Natural killer cell (primary cell): ENCODE measurements around the gene KIFC3. TPM values are rescaled to one million over a fixed set of nuclear protein-coding genes. Genes with fewer than 3 reads are reported as not detected.
A peak's percentile ranks its signal among the peaks of the same experiment; 100 is the strongest.

Experiments
- ATAC-seq, 3 donors: fragments of 150-1000 bp in 2 of 3; fragments of 200-7000 bp in 1 of 3; cut with Tn5 transposase; 1 replicate in 1 of 3; 2 replicates in 2 of 3; pipeline ENCODE4 v1.10.0; 2021; ENCODE audit warnings: mild to moderate bottlenecking in 2 of 3, moderate library complexity in 2 of 3
- DNase-seq, 2 donors: peaks; one replicate each; pipeline versions ENCODE4 v3.0.0 to v3.0.0-alpha.2; 2013 to 2021; ENCODE audit warnings: mixed read lengths in 1 of 2
- H3K27ac ChIP-seq: one replicate; pipeline ENCODE4 v1.5.1; 2013; ENCODE audit warnings: mild to moderate bottlenecking, low read length
- H3K27me3 ChIP-seq: one replicate; pipeline ENCODE4 v1.6.1; 2013; ENCODE audit warnings: low read length; ENCODE audit not compliant: control insufficient read depth, insufficient read depth
- H3K36me3 ChIP-seq: one replicate; pipeline ENCODE4 v1.6.1; 2013; ENCODE audit warnings: low read length; ENCODE audit not compliant: control insufficient read depth, insufficient read depth
- H3K4me1 ChIP-seq: one replicate; pipeline ENCODE4 v1.6.1; 2013; ENCODE audit warnings: low read length; ENCODE audit not compliant: control insufficient read depth, insufficient read depth
- H3K4me3 ChIP-seq: one replicate; pipeline ENCODE4 v1.5.1; 2013; ENCODE audit warnings: low read length
- H3K9me3 ChIP-seq: one replicate; pipeline ENCODE4 v1.6.1; 2013; ENCODE audit warnings: low read length; ENCODE audit not compliant: control insufficient read depth, insufficient read depth
- H3K27ac Mint-ChIP-seq, 2 donors: one replicate each; pipeline ENCODE4 v1.8.0; 2022; ENCODE audit warnings: mild to moderate bottlenecking in 2 of 2, mixed read lengths in 2 of 2, moderate library complexity in 1 of 2
- H3K27me3 Mint-ChIP-seq, 2 donors: one replicate each; pipeline ENCODE4 v1.8.0; 2022; ENCODE audit warnings: low read depth in 2 of 2, mixed read lengths in 2 of 2
- H3K36me3 Mint-ChIP-seq: one replicate; pipeline ENCODE4 v1.8.0; 2022; ENCODE audit warnings: mixed read lengths
- H3K4me1 Mint-ChIP-seq, 2 donors: one replicate each; pipeline ENCODE4 v1.8.0; 2022; ENCODE audit warnings: mixed read lengths in 2 of 2
- H3K4me3 Mint-ChIP-seq: one replicate; pipeline ENCODE4 v1.8.0; 2022; ENCODE audit warnings: mild to moderate bottlenecking, moderate library complexity, mixed read lengths
- H3K9me3 Mint-ChIP-seq, 2 donors: one replicate each; pipeline ENCODE4 v1.8.0; 2022; ENCODE audit warnings: mixed read lengths in 2 of 2
- WGBS: methylation state at CpG from one replicate; pipeline ENCODE4 v1.1.7; 2013; ENCODE audit warnings: missing lambda C conversion rate; ENCODE audit not compliant: insufficient coverage; 5-methylcytosine and 5-hydroxymethylcytosine counted together
- intact Hi-C: fragments of 100-400 bp; cut with micrococcal nuclease; formaldehyde crosslinking; loops from one replicate; pipeline ENCODE4 v1.14.2; 2022
- total RNA-seq, 4 donors: library from RNA; stranded (reverse); fragments of 120-200 nt in 1 of 4; gene quantifications; one replicate each; pipeline versions ENCODE4 v1.2.3 to v1.2.4, GENCODE V29; 2013 to 2022
- TF ChIP-seq, protein P1 (sequence below): fragments of 200-600 bp; IDR thresholded peaks from one replicate; pipeline ENCODE4 v1.8.0; 2022; ENCODE audit warnings: antibody characterized with exemption

KIFC3 gene
- total RNA-seq, 3 donors from 2014 or later (not counting 1 experiment from before 2014, with no cell fraction given): 54.2 to 106 (median 84.9) TPM

DNA sequence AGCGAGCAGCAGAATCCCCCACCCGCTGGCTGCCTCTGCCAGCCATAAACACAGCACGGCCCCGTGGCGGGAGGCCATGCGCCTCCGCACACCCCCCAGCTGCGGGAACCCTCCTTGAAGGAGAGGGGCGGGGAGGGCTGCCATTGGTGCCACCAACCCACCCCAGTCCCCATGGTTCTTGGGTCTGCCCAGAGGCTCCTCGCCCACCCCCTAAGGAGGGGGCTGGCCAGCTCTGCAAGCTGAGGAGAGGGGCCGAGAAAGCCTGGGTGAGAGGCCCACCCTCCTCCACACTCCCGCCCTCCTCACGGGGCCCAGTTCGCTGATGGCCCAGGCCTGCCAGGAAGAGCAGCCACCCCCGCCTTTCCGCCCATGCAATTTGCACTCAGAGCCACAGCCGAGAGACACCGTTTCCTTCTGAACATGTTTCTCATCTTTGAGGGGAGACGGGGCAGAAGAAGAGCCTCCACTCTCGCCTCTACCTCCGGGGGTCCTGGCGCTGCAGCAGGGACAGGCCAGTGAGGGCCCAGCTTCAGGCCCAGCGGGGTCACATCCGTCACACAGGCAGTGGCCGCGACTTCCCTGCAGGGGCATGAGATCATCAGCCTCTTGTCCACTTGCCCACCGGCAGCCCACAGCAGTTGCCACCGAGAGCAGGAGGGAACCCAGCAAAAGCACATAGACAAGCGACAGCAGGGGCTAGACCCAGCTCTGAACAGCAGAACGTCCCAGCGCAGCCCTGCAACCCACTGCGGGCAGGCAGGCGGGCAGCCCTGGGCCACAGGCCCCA is 43.8 kb downstream of the KIFC3 start:
- intact Hi-C loops: loop anchor here (5.0 kb wide), 2 partner anchors 44 to 139 kb away; partner anchors contain the start of gene KIFC3
- peak overlapping the region; percentile 61 for H3K4me3 Mint-ChIP-seq
- peak overlapping the region; percentile 69 to 70 for H3K27ac Mint-ChIP-seq

DNA sequence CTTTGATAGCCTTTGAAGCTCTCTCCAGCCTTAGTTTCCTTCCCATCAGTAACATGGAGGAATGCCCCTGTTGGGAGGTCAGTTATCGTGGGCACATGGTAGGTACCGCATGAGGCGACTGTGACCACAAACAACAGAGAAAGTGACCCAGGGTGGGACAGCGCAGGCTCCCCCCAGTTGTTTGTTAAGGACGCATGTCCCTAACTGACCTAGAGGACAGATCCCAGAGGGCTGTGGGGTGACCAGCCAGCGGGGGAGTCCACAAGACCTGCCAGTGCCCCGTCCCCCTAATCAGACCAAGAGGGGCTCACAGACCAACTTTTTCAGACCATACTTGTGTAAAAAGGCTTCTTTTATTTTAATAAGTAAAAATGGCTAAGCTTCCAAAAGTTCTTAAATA is 44.4 kb downstream of the KIFC3 start:
- TF ChIP-seq, protein P1, sequence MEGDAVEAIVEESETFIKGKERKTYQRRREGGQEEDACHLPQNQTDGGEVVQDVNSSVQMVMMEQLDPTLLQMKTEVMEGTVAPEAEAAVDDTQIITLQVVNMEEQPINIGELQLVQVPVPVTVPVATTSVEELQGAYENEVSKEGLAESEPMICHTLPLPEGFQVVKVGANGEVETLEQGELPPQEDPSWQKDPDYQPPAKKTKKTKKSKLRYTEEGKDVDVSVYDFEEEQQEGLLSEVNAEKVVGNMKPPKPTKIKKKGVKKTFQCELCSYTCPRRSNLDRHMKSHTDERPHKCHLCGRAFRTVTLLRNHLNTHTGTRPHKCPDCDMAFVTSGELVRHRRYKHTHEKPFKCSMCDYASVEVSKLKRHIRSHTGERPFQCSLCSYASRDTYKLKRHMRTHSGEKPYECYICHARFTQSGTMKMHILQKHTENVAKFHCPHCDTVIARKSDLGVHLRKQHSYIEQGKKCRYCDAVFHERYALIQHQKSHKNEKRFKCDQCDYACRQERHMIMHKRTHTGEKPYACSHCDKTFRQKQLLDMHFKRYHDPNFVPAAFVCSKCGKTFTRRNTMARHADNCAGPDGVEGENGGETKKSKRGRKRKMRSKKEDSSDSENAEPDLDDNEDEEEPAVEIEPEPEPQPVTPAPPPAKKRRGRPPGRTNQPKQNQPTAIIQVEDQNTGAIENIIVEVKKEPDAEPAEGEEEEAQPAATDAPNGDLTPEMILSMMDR: no peak
- no peaks in the 10 kb centered on the region for H3K9me3 Mint-ChIP-seq
- H3K27me3 Mint-ChIP-seq: no peaks in the 10 kb centered on the region

More for the DNA sequence above, 43.8 kb downstream of the KIFC3 start:
- peak in 1 of 2 donors; percentile 19 for DNase-seq
- H3K27me3 Mint-ChIP-seq: no peaks in the 10 kb centered on the region
- 83% methylated on average over 33 of the region's 33 CpGs for WGBS
- H3K36me3 ChIP-seq: peaks cover 13% of the 10 kb centered on the region
- H3K27ac ChIP-seq: peak overlapping the region; percentile 48
- no peak overlapping the region for H3K4me3 ChIP-seq
- H3K36me3 Mint-ChIP-seq: no peaks in the 10 kb centered on the region
- H3K9me3 ChIP-seq: no peaks in the 10 kb centered on the region
- TF ChIP-seq, protein P1: no peak
- ATAC-seq: peak; percentile 27 to 40 (median 40)
- H3K4me1 Mint-ChIP-seq: peaks cover 4 to 7% of the 10 kb centered on the region in 2 donors
- H3K9me3 Mint-ChIP-seq: no peaks in the 10 kb centered on the region
- peaks cover 26% of the 10 kb centered on the region for H3K4me1 ChIP-seq
- H3K27me3 ChIP-seq: no peaks in the 10 kb centered on the region

DNA sequence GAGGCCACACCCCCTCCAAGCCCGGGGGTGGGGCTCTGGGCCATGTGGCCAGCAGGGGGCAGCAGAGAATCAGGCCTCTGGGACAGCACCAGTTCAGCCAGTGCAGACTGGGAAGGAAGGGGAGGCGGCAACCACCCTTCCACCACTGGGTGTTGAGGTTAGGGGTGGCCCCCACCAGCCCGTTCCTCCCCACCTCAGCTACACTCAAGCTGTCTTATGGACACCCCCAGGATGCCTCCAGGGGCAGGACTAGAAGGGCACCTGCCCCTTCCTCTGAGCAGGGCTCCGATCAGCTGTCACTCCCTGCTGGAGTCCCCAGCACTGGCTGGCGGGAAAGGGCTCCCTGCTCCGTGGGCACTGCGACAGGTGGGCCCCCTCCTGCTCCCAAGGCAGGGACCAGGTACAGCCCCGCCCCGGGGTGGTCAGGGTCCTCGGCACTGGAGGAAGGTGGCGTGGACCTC is 44.9 kb downstream of the KIFC3 start:
- Histone ChIP-seq H3K27me3 (no peaks in the 10 kb centered on the region), H3K4me3 (no peak overlapping the region), H3K27ac (peak overlapping the region; percentile 48), H3K9me3 (no peaks in the 10 kb centered on the region), H3K4me1 (peaks cover 30% of the 10 kb centered on the region), H3K36me3 (peaks cover 19% of the 10 kb centered on the region)
- ATAC-seq (peak; percentile 93 to 96 (median 94)), DNase-seq (peak; percentile 90 to 96)
- peaks cover 4 to 7% of the 10 kb centered on the region in 2 donors for H3K4me1 Mint-ChIP-seq
- intact Hi-C loops: loop anchor here (1.0 to 5.0 kb wide), 5 partner anchors 22 to 244 kb away; partner anchors contain the start of genes KATNB1, KIFC3 and USB1
- TF ChIP-seq, protein P1: peak; percentile 91
- no peak overlapping the region for H3K4me3 Mint-ChIP-seq
- no peaks in the 10 kb centered on the region for H3K9me3 Mint-ChIP-seq
- H3K27me3 Mint-ChIP-seq: no peaks in the 10 kb centered on the region
- H3K36me3 Mint-ChIP-seq: no peaks in the 10 kb centered on the region
- peak overlapping the region; percentile 22 to 46 for H3K27ac Mint-ChIP-seq
- 63% methylated on average over 10 of the region's 11 CpGs for WGBS

More for the DNA sequence above, 44.4 kb downstream of the KIFC3 start:
- peaks cover 26% of the 10 kb centered on the region for H3K4me1 ChIP-seq
- intact Hi-C loops: loop anchor here (1.0 to 5.0 kb wide), 5 partner anchors 23 to 243 kb away; partner anchors contain the start of genes KATNB1, KIFC3 and USB1
- peak overlapping the region; percentile 22 to 46 for H3K27ac Mint-ChIP-seq
- DNase-seq: no peak
- H3K36me3 Mint-ChIP-seq: no peaks in the 10 kb centered on the region
- no peaks in the 10 kb centered on the region for H3K9me3 ChIP-seq
- no peak overlapping the region for H3K4me3 ChIP-seq
- no peaks in the 10 kb centered on the region for H3K27me3 ChIP-seq
- peaks cover 19% of the 10 kb centered on the region for H3K36me3 ChIP-seq
- no peak for ATAC-seq
- peak overlapping the region; percentile 21 for H3K4me3 Mint-ChIP-seq
- peaks cover 4 to 7% of the 10 kb centered on the region in 2 donors for H3K4me1 Mint-ChIP-seq
- 84% methylated on average over 7 of the region's 7 CpGs for WGBS
- peak overlapping the region; percentile 48 for H3K27ac ChIP-seq
